Kidney (tissue), 14 donors: ENCODE data around the gene ARHGEF10L. TPM values are rescaled to one million over a fixed set of nuclear protein-coding genes. Genes with fewer than 3 reads are reported as not detected.
A peak's percentile ranks its signal among the peaks of the same experiment; 100 is the strongest.

Source experiments
- DNase-seq, 5 donors: peaks; one replicate each; pipeline ENCODE4 v3.0.0-alpha.2; 2013 to 2020
- FAIRE-seq: peaks from 2 replicates; lab custom pipeline; 2012; peaks lifted over from hg19 to GRCh38; lab: Jason Lieb, UNC
- H3K27ac ChIP-seq, 2 donors: one replicate each; pipeline ENCODE4 v1.7.0; 2013; ENCODE audit warnings: low read depth in 2 of 2, low read length in 2 of 2, inconsistent platforms in 1 of 2
- H3K27me3 ChIP-seq: one replicate; pipeline ENCODE4 v1.7.1; 2013; ENCODE audit warnings: low read length, inconsistent platforms; ENCODE audit not compliant: control insufficient read depth, insufficient read depth
- H3K36me3 ChIP-seq, 3 donors: one replicate each; pipeline versions ENCODE4 v1.7.0 to v1.7.1; 2013; ENCODE audit warnings: low read length in 3 of 3, control low read depth in 1 of 3, inconsistent platforms in 1 of 3; ENCODE audit not compliant: insufficient read depth in 3 of 3, control insufficient read depth in 2 of 3
- H3K4me1 ChIP-seq, 3 donors: one replicate each; pipeline versions ENCODE4 v1.7.0 to v1.7.1; 2013; ENCODE audit warnings: low read length in 3 of 3, inconsistent platforms in 1 of 3, low read depth in 1 of 3; ENCODE audit not compliant: control insufficient read depth in 2 of 3, insufficient read depth in 2 of 3
- H3K4me3 ChIP-seq, 3 donors: one replicate each; pipeline versions ENCODE4 v1.7.0 to v1.8.1; 2013; ENCODE audit warnings: low read length in 3 of 3, control low read depth in 1 of 3, inconsistent platforms in 1 of 3
- H3K9ac ChIP-seq, 3 donors: one replicate each; pipeline versions ENCODE4 v1.7.0 to v1.7.1; 2013; ENCODE audit warnings: low read length in 3 of 3, control low read depth in 1 of 3, inconsistent platforms in 1 of 3
- H3K9me3 ChIP-seq, 3 donors: one replicate each; pipeline versions ENCODE4 v1.7.0 to v1.7.1; 2013; ENCODE audit warnings: low read length in 3 of 3, control low read depth in 1 of 3, inconsistent platforms in 1 of 3; ENCODE audit not compliant: control insufficient read depth in 2 of 3, insufficient read depth in 1 of 3
- intact Hi-C: fragments of 100-400 bp; cut with DNase I; formaldehyde crosslinking; loops from one replicate; pipeline ENCODE4 v1.11.1; 2022
- polyA plus RNA-seq: library from polyadenylated mRNA; stranded (reverse); fragments of 350-450 nt; fragmentation: Illumina TruSeq; extraction: RNeasy Lipid Tissue Mini Kit (QIAGEN cat#74804); gene quantifications from one replicate; pipeline ENCODE4 v1.2.3, GENCODE V29; 2014; ENCODE audit warnings: low read depth, low replicate concordance; ENCODE audit not compliant: insufficient read depth
- total RNA-seq: library from RNA; stranded (reverse); fragmentation: NEBNext Ultra II Directional; extraction: Animal tissue kit (Norgen Biotek cat#: 25700); gene quantifications from one replicate; pipeline ENCODE4 v1.2.1, GENCODE V29; 2021
- TF ChIP-seq, protein P1 (sequence below): IDR thresholded peaks from 3 replicates; pipeline ENCODE4 v1.5.1; 2012; ENCODE audit warnings: mild to moderate bottlenecking, moderate library complexity, borderline replicate concordance; ENCODE audit not compliant: insufficient read depth; ENCODE audit errors: extremely low read depth
- donor health status: control.
- donor health status: control.
- donor health status: control.
- donor health status: control.
- donor health status: control.
- donor health status: DM: yes; HTN: yes; CAD: no.
- donor health status: Normal renal cell carcinoma (clear cell type).

Gene ARHGEF10L
- total and polyA plus RNA-seq, 2 donors from 2014 or later = 40.8 to 91.9 TPM

GRCh38 chr1:17523321-17524041 lies 16.0 kb upstream of the ARHGEF10L start:
- H3K4me1 ChIP-seq = peaks cover 0 to 13% (median 10%) of the 10 kb centered on the region in 3 donors
- TF ChIP-seq, protein P1, sequence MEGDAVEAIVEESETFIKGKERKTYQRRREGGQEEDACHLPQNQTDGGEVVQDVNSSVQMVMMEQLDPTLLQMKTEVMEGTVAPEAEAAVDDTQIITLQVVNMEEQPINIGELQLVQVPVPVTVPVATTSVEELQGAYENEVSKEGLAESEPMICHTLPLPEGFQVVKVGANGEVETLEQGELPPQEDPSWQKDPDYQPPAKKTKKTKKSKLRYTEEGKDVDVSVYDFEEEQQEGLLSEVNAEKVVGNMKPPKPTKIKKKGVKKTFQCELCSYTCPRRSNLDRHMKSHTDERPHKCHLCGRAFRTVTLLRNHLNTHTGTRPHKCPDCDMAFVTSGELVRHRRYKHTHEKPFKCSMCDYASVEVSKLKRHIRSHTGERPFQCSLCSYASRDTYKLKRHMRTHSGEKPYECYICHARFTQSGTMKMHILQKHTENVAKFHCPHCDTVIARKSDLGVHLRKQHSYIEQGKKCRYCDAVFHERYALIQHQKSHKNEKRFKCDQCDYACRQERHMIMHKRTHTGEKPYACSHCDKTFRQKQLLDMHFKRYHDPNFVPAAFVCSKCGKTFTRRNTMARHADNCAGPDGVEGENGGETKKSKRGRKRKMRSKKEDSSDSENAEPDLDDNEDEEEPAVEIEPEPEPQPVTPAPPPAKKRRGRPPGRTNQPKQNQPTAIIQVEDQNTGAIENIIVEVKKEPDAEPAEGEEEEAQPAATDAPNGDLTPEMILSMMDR = no peak
- H3K9ac ChIP-seq = no peak overlapping the region
- H3K27me3 ChIP-seq = no peaks in the 10 kb centered on the region
- no peak overlapping the region for H3K4me3 ChIP-seq
- FAIRE-seq (no peak), DNase-seq (peak in 1 of 5 donors; percentile 49)
- H3K9me3 ChIP-seq = no peaks in the 10 kb centered on the region
- peak overlapping the region in 1 of 2 donors; percentile 79 for H3K27ac ChIP-seq
- intact Hi-C loops = no loop called here
- H3K36me3 ChIP-seq = no peaks in the 10 kb centered on the region

DNA sequence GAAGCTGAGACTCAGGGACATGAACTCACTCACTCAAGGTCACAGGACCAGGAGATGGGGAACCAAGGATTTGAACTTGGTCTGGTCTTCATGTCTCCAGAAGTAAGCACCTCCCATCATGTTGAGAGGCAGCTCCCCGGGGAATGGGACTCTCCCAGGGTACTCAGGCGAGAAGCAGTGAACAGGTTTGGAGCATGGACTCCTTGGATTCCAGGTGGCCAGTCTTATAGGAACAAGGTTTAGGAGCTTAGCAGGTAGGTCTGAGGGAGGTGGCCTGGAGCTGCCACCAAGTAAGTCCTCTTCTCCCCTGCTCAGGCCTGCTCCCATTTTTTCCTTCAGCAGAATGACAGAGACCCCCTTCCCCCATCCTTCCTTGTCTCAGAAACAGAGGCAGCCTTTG lies 14.9 kb upstream of the ARHGEF10L start:
- Histone ChIP-seq H3K4me1 (peaks cover 0 to 13% (median 10%) of the 10 kb centered on the region in 3 donors), H3K36me3 (no peaks in the 10 kb centered on the region), H3K27me3 (no peaks in the 10 kb centered on the region), H3K4me3 (no peak overlapping the region), H3K9ac (peak overlapping the region in 1 of 3 donors; percentile 23), H3K9me3 (no peaks in the 10 kb centered on the region), H3K27ac (peak overlapping the region; percentile 43 to 76)
- intact Hi-C loops = no loop called here
- DNase-seq (peak in 1 of 5 donors; percentile 54), FAIRE-seq (no peak)
- TF ChIP-seq, protein P1 = no peak

GRCh38 chr1:17525996-17526686 lies 13.4 kb upstream of the ARHGEF10L start:
- DNase-seq = peak in 1 of 5 donors; percentile 50
- Histone ChIP-seq H3K36me3 (no peaks in the 10 kb centered on the region), H3K27me3 (no peaks in the 10 kb centered on the region), H3K9me3 (no peaks in the 10 kb centered on the region), H3K9ac (peak overlapping the region in 1 of 3 donors; percentile 37), H3K4me1 (peaks cover 0 to 10% (median 10%) of the 10 kb centered on the region in 3 donors), H3K27ac (peak overlapping the region in 1 of 2 donors; percentile 76), H3K4me3 (no peak overlapping the region)
- no peak for FAIRE-seq
- TF ChIP-seq, protein P1 = no peak
- intact Hi-C loops = no loop called here
